NB4 (cell line): ENCODE data around the gene GNG7.
A peak's percentile ranks its signal among the peaks of the same experiment; 100 is the strongest.

Experiments
- DNase-seq: peaks from one replicate; pipeline ENCODE4 v3.0.0; 2010; ENCODE audit warnings: low read depth
- H3K4me3 ChIP-seq: one replicate; pipeline ENCODE4 v1.5.1; 2011; ENCODE audit warnings: mild to moderate bottlenecking, low read depth, low read length, moderate library complexity
- CTCF ChIP-seq: IDR thresholded peaks from one replicate; pipeline ENCODE4 v1.5.1; 2012; ENCODE audit warnings: low read depth, low read length
- MAX ChIP-seq: IDR thresholded peaks from 2 replicates; pipeline ENCODE4 v1.6.1; 2011; ENCODE audit warnings: low read depth, low read length
- MYC ChIP-seq: IDR thresholded peaks from 2 replicates; pipeline ENCODE4 v1.6.1; 2011; ENCODE audit warnings: low read depth, low read length
- POLR2A ChIP-seq: IDR thresholded peaks from 2 replicates; pipeline ENCODE4 v1.6.1; 2011; ENCODE audit warnings: mild to moderate bottlenecking; ENCODE audit not compliant: insufficient read length; ENCODE audit errors: extremely low read depth

GNG7 gene

GRCh38 chr19:2579678-2580280 is 122.7 kb downstream of the GNG7 start:
- H3K4me3 ChIP-seq, result no peak overlapping the region
- no peak for DNase-seq
- no peak for TF ChIP-seq CTCF
- TF ChIP-seq MYC, result no peak
- TF ChIP-seq POLR2A, result no peak
- no peak for TF ChIP-seq MAX

GRCh38 chr19:2578901-2579677 is 123.4 kb downstream of the GNG7 start:
- no peak for TF ChIP-seq MYC
- no peak for TF ChIP-seq POLR2A
- no peak for TF ChIP-seq MAX
- peak; percentile 65 for TF ChIP-seq CTCF
- peak; percentile 77 for DNase-seq
- no peak overlapping the region for H3K4me3 ChIP-seq

GRCh38 chr19:2578391-2578890 is 124.1 kb downstream of the GNG7 start:
- no peak for TF ChIP-seq MAX
- TF ChIP-seq CTCF, result no peak
- no peak for TF ChIP-seq POLR2A
- TF ChIP-seq MYC, result no peak
- DNase-seq, result no peak
- H3K4me3 ChIP-seq, result no peak overlapping the region

- no peak overlapping the region for H3K4me3 ChIP-seq
- no peak for DNase-seq
- TF ChIP-seq POLR2A (no peak), MYC (no peak), MAX (no peak), CTCF (no peak)
These were observed 124.7 kb downstream of the GNG7 start for GRCh38 chr19:2577722-2578335.

GRCh38 chr19:2575734-2576481 is 126.6 kb downstream of the GNG7 start:
- no peak for TF ChIP-seq POLR2A
- no peak for TF ChIP-seq CTCF
- no peak overlapping the region for H3K4me3 ChIP-seq
- no peak for DNase-seq
